NT2/D1 (cell line): Measurements from ENCODE around the gene METTL16.

Experiments used
- SUZ12 ChIP-seq: IDR thresholded peaks from 2 replicates; pipeline ENCODE4 v1.6.1; 2011; ENCODE audit not compliant: insufficient read length, insufficient read depth; ENCODE audit errors: extremely low read depth
- YY1 ChIP-seq: IDR thresholded peaks from 2 replicates; pipeline ENCODE4 v1.6.1; 2011; ENCODE audit not compliant: insufficient read length, insufficient read depth

GRCh38 chr17:2483084-2483483 is 28.6 kb downstream of the METTL16 start:
- TF ChIP-seq SUZ12, result no peak
- TF ChIP-seq YY1, result no peak
